Measurements from ENCODE around the gene EIF5AL1. TPM values are rescaled to one million over a fixed set of nuclear protein-coding genes. Genes with fewer than 3 reads are reported as not detected.
"Not testable (repeated sequence)": the region's sequence is repeated elsewhere in the genome, so short reads cannot be mapped to it uniquely, and the experiment has no call there.

Gene EIF5AL1
- total RNA-seq: 0.73 TPM

GRCh38 chr10:79511891-79512583 is at the start of gene EIF5AL1:
EIF5AL1 (plus strand) TSS chr10:79512533; CDS start chr10:79512650, 117 bp downstream.
- H3K4me1 ChIP-seq (ENCODE audit: insufficient read depth, low read length); H3K27me3 ChIP-seq (ENCODE audit: insufficient read depth, low read length); H3K4me3 ChIP-seq (ENCODE audit: low read length); H3K9me3 ChIP-seq (ENCODE audit: low read depth, low read length): not testable (repeated sequence)

- no peak overlapping the region for H3K4me3 ChIP-seq (ENCODE audit: low read length)
- peaks cover 13% of the 10 kb centered on the region for H3K4me1 ChIP-seq (ENCODE audit: insufficient read depth, low read length)
- H3K9me3 ChIP-seq (ENCODE audit: low read depth, low read length): no peaks in the 10 kb centered on the region
- no peaks in the 10 kb centered on the region for H3K27me3 ChIP-seq (ENCODE audit: insufficient read depth, low read length)
Observed at GRCh38 chr10:79463578-79464496, 48.5 kb upstream of the EIF5AL1 start.

- H3K4me1 ChIP-seq (ENCODE audit: insufficient read depth, low read length): peaks cover 13% of the 10 kb centered on the region
- H3K4me3 ChIP-seq (ENCODE audit: low read length): no peak overlapping the region
Observed at GRCh38 chr10:79465341-79465740, 47.0 kb upstream of the EIF5AL1 start.

GRCh38 chr10:79468015-79468560 is 44.2 kb upstream of the EIF5AL1 start:
- H3K9me3 ChIP-seq (ENCODE audit: low read depth, low read length): no peaks in the 10 kb centered on the region
- H3K4me1 ChIP-seq (ENCODE audit: insufficient read depth, low read length): peaks cover 15% of the 10 kb centered on the region
- H3K27me3 ChIP-seq (ENCODE audit: insufficient read depth, low read length): no peaks in the 10 kb centered on the region
- no peak overlapping the region for H3K4me3 ChIP-seq (ENCODE audit: low read length)

More at GRCh38 chr10:79465341-79465740, 47.0 kb upstream of the EIF5AL1 start:
- Histone ChIP-seq H3K27me3 (ENCODE audit: insufficient read depth, low read length) (no peaks in the 10 kb centered on the region), H3K9me3 (ENCODE audit: low read depth, low read length) (no peaks in the 10 kb centered on the region)

- no peaks in the 10 kb centered on the region for H3K27me3 ChIP-seq (ENCODE audit: insufficient read depth, low read length)
- peaks cover 18% of the 10 kb centered on the region for H3K4me1 ChIP-seq (ENCODE audit: insufficient read depth, low read length)
- no peaks in the 10 kb centered on the region for H3K9me3 ChIP-seq (ENCODE audit: low read depth, low read length)
- H3K4me3 ChIP-seq (ENCODE audit: low read length): no peak overlapping the region
Observed at GRCh38 chr10:79468841-79469585, 43.3 kb upstream of the EIF5AL1 start.

GRCh38 chr10:79470096-79470495 is 42.2 kb upstream of the EIF5AL1 start:
- H3K27me3 ChIP-seq (ENCODE audit: insufficient read depth, low read length): no peaks in the 10 kb centered on the region

GRCh38 chr10:79471776-79472175 is 40.6 kb upstream of the EIF5AL1 start:
- no peak overlapping the region for H3K4me3 ChIP-seq (ENCODE audit: low read length)
- H3K9me3 ChIP-seq (ENCODE audit: low read depth, low read length): no peaks in the 10 kb centered on the region
- H3K4me1 ChIP-seq (ENCODE audit: insufficient read depth, low read length): peaks cover 18% of the 10 kb centered on the region
- no peaks in the 10 kb centered on the region for H3K27me3 ChIP-seq (ENCODE audit: insufficient read depth, low read length)

More at GRCh38 chr10:79470096-79470495, 42.2 kb upstream of the EIF5AL1 start:
- Histone ChIP-seq H3K4me1 (ENCODE audit: insufficient read depth, low read length) (peaks cover 18% of the 10 kb centered on the region), H3K4me3 (ENCODE audit: low read length) (no peak overlapping the region), H3K9me3 (ENCODE audit: low read depth, low read length) (no peaks in the 10 kb centered on the region)

- no peaks in the 10 kb centered on the region for H3K27me3 ChIP-seq (ENCODE audit: insufficient read depth, low read length)
- H3K4me3 ChIP-seq (ENCODE audit: low read length): no peak overlapping the region
- H3K9me3 ChIP-seq (ENCODE audit: low read depth, low read length): no peaks in the 10 kb centered on the region
- peaks cover 16% of the 10 kb centered on the region for H3K4me1 ChIP-seq (ENCODE audit: insufficient read depth, low read length)
Observed at GRCh38 chr10:79472449-79472848, 39.9 kb upstream of the EIF5AL1 start.

GRCh38 chr10:79472951-79473350 is 39.4 kb upstream of the EIF5AL1 start:
- H3K4me3 ChIP-seq (ENCODE audit: low read length): no peak overlapping the region
- H3K4me1 ChIP-seq (ENCODE audit: insufficient read depth, low read length): peaks cover 11% of the 10 kb centered on the region
- H3K27me3 ChIP-seq (ENCODE audit: insufficient read depth, low read length): no peaks in the 10 kb centered on the region
- H3K9me3 ChIP-seq (ENCODE audit: low read depth, low read length): no peaks in the 10 kb centered on the region

- no peaks in the 10 kb centered on the region for H3K27me3 ChIP-seq (ENCODE audit: insufficient read depth, low read length)
- no peak overlapping the region for H3K4me3 ChIP-seq (ENCODE audit: low read length)
- H3K4me1 ChIP-seq (ENCODE audit: insufficient read depth, low read length): peaks cover 5% of the 10 kb centered on the region
- H3K9me3 ChIP-seq (ENCODE audit: low read depth, low read length): no peaks in the 10 kb centered on the region
Observed at GRCh38 chr10:79473496-79474095, 38.7 kb upstream of the EIF5AL1 start.

- Histone ChIP-seq H3K4me3 (ENCODE audit: low read length) (no peak overlapping the region), H3K9me3 (ENCODE audit: low read depth, low read length) (no peaks in the 10 kb centered on the region), H3K4me1 (ENCODE audit: insufficient read depth, low read length) (peaks cover 5% of the 10 kb centered on the region), H3K27me3 (ENCODE audit: insufficient read depth, low read length) (peaks cover 2% of the 10 kb centered on the region)
Observed at GRCh38 chr10:79475119-79475653, 37.1 kb upstream of the EIF5AL1 start.

- Histone ChIP-seq H3K27me3 (ENCODE audit: insufficient read depth, low read length) (peaks cover 4% of the 10 kb centered on the region), H3K4me3 (ENCODE audit: low read length) (no peak overlapping the region), H3K4me1 (ENCODE audit: insufficient read depth, low read length) (peaks cover 5% of the 10 kb centered on the region), H3K9me3 (ENCODE audit: low read depth, low read length) (no peaks in the 10 kb centered on the region)
Observed at GRCh38 chr10:79475877-79476276, 36.5 kb upstream of the EIF5AL1 start.

GRCh38 chr10:79476645-79477044 is 35.7 kb upstream of the EIF5AL1 start:
- no peaks in the 10 kb centered on the region for H3K9me3 ChIP-seq (ENCODE audit: low read depth, low read length)

GRCh38 chr10:79477456-79477855 is 34.9 kb upstream of the EIF5AL1 start:
- Histone ChIP-seq H3K9me3 (ENCODE audit: low read depth, low read length) (no peaks in the 10 kb centered on the region), H3K4me1 (ENCODE audit: insufficient read depth, low read length) (peaks cover 5% of the 10 kb centered on the region), H3K27me3 (ENCODE audit: insufficient read depth, low read length) (peaks cover 4% of the 10 kb centered on the region), H3K4me3 (ENCODE audit: low read length) (no peak overlapping the region)

More at GRCh38 chr10:79476645-79477044, 35.7 kb upstream of the EIF5AL1 start:
- H3K4me3 ChIP-seq (ENCODE audit: low read length): no peak overlapping the region
- H3K27me3 ChIP-seq (ENCODE audit: insufficient read depth, low read length): peaks cover 4% of the 10 kb centered on the region
- H3K4me1 ChIP-seq (ENCODE audit: insufficient read depth, low read length): peaks cover 5% of the 10 kb centered on the region

Measured in mononuclear cell (primary cell).